Measurements from ENCODE around the gene WDR53. TPM values are rescaled to one million over a fixed set of nuclear protein-coding genes. Genes with fewer than 3 reads are reported as not detected.

WDR53 gene
- polyA plus RNA-seq, 2 of the 4 experiments (the other 2 are of a cell fraction) = 10.8 to 12.0 TPM

DNA sequence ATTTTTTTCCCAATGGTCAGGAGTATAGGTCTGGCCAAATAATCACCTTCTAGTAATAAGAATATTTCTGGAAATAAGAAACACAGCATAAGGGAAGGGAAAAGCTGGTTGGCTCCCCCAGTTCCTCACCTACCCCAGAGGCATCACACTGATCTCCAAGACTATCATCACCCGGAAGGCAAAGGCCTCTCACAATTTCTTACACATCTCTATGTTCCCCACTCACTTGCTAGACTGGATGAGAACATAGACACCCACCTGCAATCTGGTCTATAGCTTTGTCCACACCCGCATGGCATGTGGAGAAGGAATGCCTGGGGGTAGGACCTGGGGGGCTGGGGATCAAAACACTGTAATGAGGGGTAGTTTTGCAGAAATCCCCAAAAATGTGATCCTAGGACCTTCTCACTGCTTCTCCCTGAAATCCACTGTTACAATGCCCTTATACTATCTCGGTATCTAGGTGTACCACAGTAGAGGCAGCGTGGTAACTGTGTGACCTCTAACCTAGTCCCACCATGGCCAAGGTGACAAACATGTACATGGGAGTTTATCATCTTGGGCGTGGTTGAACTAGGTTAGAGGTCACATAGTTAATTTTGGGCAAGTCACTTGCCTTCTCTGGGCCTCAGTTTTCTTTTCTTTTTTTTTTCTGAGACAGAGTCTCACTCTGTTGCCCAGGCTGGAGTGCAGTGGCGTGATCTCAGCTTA, 41.6 kb upstream of the WDR53 start:
- ATAC-seq (peak in 1 of 2 experiments; percentile 40; a peak in 3 of 6 replicates), DNase-seq (ENCODE audit: low read depth in 1 of 2, low spot score in 1 of 2) (no peak), FAIRE-seq (no peak)
- Histone ChIP-seq H3K4me1 (peaks cover 4% of the 10 kb centered on the region; the same call in 1 of the 3 replicates), H3K27ac (peak overlapping the region; percentile 31 to 36; a peak in 3 of 6 replicates), H3K4me3 (no peak overlapping the region), H3K4me2 (peak overlapping the region; percentile 45), H3K9me3 (no peaks in the 10 kb centered on the region)
- CTCF ChIA-PET = interaction anchor here (0.6 to 5.5 kb wide), 27 partner anchors 12 to 622 kb away, joined by 3 to 59 read pairs (median 4); partner anchors contain the start of genes FBXO45, NCBP2 and WDR53
- POLR2A ChIA-PET = interaction anchor here (0.6 to 1.2 kb wide), 4 partner anchors 75 to 332 kb away, joined by 3 to 6 read pairs (median 4); partner anchors contain the start of genes NCBP2 and SENP5
- TF ChIP-seq, protein P1, sequence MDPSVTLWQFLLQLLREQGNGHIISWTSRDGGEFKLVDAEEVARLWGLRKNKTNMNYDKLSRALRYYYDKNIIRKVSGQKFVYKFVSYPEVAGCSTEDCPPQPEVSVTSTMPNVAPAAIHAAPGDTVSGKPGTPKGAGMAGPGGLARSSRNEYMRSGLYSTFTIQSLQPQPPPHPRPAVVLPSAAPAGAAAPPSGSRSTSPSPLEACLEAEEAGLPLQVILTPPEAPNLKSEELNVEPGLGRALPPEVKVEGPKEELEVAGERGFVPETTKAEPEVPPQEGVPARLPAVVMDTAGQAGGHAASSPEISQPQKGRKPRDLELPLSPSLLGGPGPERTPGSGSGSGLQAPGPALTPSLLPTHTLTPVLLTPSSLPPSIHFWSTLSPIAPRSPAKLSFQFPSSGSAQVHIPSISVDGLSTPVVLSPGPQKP (IDR thresholded peaks at IDR 0.05; ENCODE audit: low read depth, low read length) = no peak
- TF ChIP-seq ESRRA (IDR thresholded peaks at IDR 0.05; ENCODE audit: borderline replicate concordance, low read length) = no peak
- TF ChIP-seq TFCP2L1 (CRISPR knock-in tag; IDR thresholded peaks at IDR 0.05) = no peak
- no peak for TF ChIP-seq ZFP36 (IDR thresholded peaks at IDR 0.05; ENCODE audit: borderline replicate concordance, partially characterized antibody)
- TF ChIP-seq FOSL2 (IDR thresholded peaks at IDR 0.05) = no peak
- TF ChIP-seq FOSL2 (CRISPR knock-in tag; IDR thresholded peaks at IDR 0.05) = no peak
- no peak for TF ChIP-seq EHMT2 (IDR thresholded peaks at IDR 0.05; ENCODE audit: low read depth)
- no peak for TF ChIP-seq HOXB5 (CRISPR knock-in tag; IDR thresholded peaks at IDR 0.05)
- TF ChIP-seq, protein P2, sequence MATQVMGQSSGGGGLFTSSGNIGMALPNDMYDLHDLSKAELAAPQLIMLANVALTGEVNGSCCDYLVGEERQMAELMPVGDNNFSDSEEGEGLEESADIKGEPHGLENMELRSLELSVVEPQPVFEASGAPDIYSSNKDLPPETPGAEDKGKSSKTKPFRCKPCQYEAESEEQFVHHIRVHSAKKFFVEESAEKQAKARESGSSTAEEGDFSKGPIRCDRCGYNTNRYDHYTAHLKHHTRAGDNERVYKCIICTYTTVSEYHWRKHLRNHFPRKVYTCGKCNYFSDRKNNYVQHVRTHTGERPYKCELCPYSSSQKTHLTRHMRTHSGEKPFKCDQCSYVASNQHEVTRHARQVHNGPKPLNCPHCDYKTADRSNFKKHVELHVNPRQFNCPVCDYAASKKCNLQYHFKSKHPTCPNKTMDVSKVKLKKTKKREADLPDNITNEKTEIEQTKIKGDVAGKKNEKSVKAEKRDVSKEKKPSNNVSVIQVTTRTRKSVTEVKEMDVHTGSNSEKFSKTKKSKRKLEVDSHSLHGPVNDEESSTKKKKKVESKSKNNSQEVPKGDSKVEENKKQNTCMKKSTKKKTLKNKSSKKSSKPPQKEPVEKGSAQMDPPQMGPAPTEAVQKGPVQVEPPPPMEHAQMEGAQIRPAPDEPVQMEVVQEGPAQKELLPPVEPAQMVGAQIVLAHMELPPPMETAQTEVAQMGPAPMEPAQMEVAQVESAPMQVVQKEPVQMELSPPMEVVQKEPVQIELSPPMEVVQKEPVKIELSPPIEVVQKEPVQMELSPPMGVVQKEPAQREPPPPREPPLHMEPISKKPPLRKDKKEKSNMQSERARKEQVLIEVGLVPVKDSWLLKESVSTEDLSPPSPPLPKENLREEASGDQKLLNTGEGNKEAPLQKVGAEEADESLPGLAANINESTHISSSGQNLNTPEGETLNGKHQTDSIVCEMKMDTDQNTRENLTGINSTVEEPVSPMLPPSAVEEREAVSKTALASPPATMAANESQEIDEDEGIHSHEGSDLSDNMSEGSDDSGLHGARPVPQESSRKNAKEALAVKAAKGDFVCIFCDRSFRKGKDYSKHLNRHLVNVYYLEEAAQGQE (IDR thresholded peaks at IDR 0.05) = no peak
- no peak for TF ChIP-seq CHD4 (IDR thresholded peaks at IDR 0.05; ENCODE audit: borderline replicate concordance)
- no peak for TF ChIP-seq GATA3 (IDR thresholded peaks at IDR 0.05; ENCODE audit: borderline replicate concordance)
- TF ChIP-seq, protein P3, sequence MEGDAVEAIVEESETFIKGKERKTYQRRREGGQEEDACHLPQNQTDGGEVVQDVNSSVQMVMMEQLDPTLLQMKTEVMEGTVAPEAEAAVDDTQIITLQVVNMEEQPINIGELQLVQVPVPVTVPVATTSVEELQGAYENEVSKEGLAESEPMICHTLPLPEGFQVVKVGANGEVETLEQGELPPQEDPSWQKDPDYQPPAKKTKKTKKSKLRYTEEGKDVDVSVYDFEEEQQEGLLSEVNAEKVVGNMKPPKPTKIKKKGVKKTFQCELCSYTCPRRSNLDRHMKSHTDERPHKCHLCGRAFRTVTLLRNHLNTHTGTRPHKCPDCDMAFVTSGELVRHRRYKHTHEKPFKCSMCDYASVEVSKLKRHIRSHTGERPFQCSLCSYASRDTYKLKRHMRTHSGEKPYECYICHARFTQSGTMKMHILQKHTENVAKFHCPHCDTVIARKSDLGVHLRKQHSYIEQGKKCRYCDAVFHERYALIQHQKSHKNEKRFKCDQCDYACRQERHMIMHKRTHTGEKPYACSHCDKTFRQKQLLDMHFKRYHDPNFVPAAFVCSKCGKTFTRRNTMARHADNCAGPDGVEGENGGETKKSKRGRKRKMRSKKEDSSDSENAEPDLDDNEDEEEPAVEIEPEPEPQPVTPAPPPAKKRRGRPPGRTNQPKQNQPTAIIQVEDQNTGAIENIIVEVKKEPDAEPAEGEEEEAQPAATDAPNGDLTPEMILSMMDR (IDR thresholded peaks at IDR 0.05) = no peak
- TF ChIP-seq HEYL (CRISPR knock-in tag; IDR thresholded peaks at IDR 0.05) = no peak
- no peak for TF ChIP-seq CHD2 (IDR thresholded peaks at IDR 0.05; ENCODE audit: low read length, partially characterized antibody)
- TF ChIP-seq, protein P4, sequence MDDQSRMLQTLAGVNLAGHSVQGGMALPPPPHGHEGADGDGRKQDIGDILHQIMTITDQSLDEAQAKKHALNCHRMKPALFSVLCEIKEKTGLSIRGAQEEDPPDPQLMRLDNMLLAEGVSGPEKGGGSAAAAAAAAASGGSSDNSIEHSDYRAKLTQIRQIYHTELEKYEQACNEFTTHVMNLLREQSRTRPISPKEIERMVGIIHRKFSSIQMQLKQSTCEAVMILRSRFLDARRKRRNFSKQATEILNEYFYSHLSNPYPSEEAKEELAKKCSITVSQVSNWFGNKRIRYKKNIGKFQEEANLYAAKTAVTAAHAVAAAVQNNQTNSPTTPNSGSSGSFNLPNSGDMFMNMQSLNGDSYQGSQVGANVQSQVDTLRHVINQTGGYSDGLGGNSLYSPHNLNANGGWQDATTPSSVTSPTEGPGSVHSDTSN (IDR thresholded peaks at IDR 0.05) = no peak
- no peak for TF ChIP-seq TP53 (CRISPR knock-in tag; IDR thresholded peaks at IDR 0.05)
- no peak for TF ChIP-seq MYC (IDR thresholded peaks at IDR 0.05; ENCODE audit: borderline replicate concordance, low read length)
- TF ChIP-seq, protein P5, sequence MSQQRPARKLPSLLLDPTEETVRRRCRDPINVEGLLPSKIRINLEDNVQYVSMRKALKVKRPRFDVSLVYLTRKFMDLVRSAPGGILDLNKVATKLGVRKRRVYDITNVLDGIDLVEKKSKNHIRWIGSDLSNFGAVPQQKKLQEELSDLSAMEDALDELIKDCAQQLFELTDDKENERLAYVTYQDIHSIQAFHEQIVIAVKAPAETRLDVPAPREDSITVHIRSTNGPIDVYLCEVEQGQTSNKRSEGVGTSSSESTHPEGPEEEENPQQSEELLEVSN (IDR thresholded peaks at IDR 0.05; ENCODE audit: borderline replicate concordance, low read depth) = no peak
- TF ChIP-seq SREBF2 (IDR thresholded peaks at IDR 0.05) = no peak
- TF ChIP-seq EP300 (IDR thresholded peaks at IDR 0.05) = no peak
- WGBS (ENCODE audit: missing lambda C conversion rate) = 76% methylated on average over 6 of the region's 6 CpGs
